ENCODE data around the gene OR6K6.

- TF ChIP-seq CTCF (IDR thresholded peaks at IDR 0.05) (no peak; the same call in 1 of the 2 replicates), ZFX (IDR thresholded peaks at IDR 0.05; ENCODE audit: borderline replicate concordance) (no peak)
Measured at GRCh38 chr1:158798531-158798930, 44.0 kb downstream of the OR6K6 start.
